Chondrocyte (in vitro differentiated cells): Measurements from ENCODE around the gene MSH5. TPM values are rescaled to one million over a fixed set of nuclear protein-coding genes. Genes with fewer than 3 reads are reported as not detected.

Experiments
- DNase-seq: peaks from one replicate; pipeline ENCODE4 v3.0.0; 2021; ENCODE audit warnings: mixed read lengths, low spot score
- H3K27ac Mint-ChIP-seq: one replicate; pipeline ENCODE4 v1.8.0; 2021; ENCODE audit warnings: mild to moderate bottlenecking, moderate library complexity, mixed read lengths; ENCODE audit not compliant: unreplicated experiment
- H3K27me3 Mint-ChIP-seq: 2 replicates; pipeline ENCODE4 v1.8.0; 2021; ENCODE audit warnings: low read depth, mixed read lengths
- H3K36me3 Mint-ChIP-seq: 2 replicates; pipeline ENCODE4 v1.8.0; 2021; ENCODE audit warnings: low read depth, mixed read lengths
- H3K4me1 Mint-ChIP-seq: 2 replicates; pipeline ENCODE4 v1.8.0; 2021; ENCODE audit warnings: low read depth, mild to moderate bottlenecking, mixed read lengths
- H3K4me3 Mint-ChIP-seq: one replicate; pipeline ENCODE4 v1.8.0; 2021; ENCODE audit warnings: mild to moderate bottlenecking, moderate library complexity, mixed read lengths; ENCODE audit not compliant: unreplicated experiment
- H3K9me3 Mint-ChIP-seq: 2 replicates; pipeline ENCODE4 v1.8.0; 2021; ENCODE audit warnings: low read depth, mixed read lengths
- total RNA-seq: library from RNA; stranded (reverse); gene quantifications from 3 replicates; pipeline ENCODE4 v1.2.1, GENCODE V29; 2021
- TF ChIP-seq, protein P1 (sequence below): fragments of 200-600 bp; sonication (generic); IDR thresholded peaks from 2 replicates; pipeline ENCODE4 v1.5.0; 2021; ENCODE audit warnings: antibody characterized with exemption, mild to moderate bottlenecking, moderate library complexity

The MSH5 gene
- total RNA-seq, 1 donor from 2014 or later, result 9.4 TPM

DNA sequence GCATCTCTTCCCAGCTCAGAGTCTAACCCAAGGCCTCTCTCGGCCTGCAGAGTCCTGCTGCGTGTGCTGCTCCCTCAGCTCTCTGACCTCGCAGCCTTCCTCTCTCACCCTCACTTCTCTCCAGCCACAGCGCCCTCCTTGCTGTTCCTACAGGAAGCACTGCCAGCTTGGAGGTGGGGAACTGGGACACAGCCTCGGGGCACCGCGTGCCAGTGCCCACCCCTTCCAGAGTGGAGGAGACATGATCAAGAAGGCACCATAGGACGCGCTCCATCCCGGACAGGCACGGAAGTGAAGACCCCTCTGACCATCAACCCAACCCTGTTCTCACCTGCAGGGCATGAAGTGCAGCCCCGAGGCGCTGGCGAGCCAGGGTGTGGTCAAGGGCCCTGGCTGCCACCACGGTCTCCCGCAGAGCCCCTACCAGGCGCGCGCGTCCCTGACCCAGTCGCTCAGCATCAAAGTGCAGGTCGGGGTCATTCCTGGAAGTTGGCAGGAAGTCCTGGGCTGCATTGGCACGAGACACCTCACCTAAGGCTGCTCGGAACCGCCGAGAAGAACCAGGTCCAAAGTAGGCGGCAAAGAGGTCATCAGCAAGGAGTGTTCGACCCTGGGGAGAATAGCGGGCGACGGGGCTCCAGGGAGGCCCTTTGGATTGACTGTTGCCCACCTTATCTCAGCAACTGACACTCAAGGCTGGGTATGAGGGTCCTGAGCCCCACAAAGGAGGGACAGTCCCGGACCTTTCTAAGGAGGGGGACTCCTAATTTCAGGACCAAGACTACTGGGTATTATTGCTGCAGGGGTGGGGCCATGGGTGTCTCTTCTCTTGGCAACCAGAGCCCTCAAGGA, 36.1 kb downstream of the MSH5 start:
- DNase-seq, result no peak
- H3K9me3 Mint-ChIP-seq, result no peaks in the 10 kb centered on the region
- TF ChIP-seq, protein P1, sequence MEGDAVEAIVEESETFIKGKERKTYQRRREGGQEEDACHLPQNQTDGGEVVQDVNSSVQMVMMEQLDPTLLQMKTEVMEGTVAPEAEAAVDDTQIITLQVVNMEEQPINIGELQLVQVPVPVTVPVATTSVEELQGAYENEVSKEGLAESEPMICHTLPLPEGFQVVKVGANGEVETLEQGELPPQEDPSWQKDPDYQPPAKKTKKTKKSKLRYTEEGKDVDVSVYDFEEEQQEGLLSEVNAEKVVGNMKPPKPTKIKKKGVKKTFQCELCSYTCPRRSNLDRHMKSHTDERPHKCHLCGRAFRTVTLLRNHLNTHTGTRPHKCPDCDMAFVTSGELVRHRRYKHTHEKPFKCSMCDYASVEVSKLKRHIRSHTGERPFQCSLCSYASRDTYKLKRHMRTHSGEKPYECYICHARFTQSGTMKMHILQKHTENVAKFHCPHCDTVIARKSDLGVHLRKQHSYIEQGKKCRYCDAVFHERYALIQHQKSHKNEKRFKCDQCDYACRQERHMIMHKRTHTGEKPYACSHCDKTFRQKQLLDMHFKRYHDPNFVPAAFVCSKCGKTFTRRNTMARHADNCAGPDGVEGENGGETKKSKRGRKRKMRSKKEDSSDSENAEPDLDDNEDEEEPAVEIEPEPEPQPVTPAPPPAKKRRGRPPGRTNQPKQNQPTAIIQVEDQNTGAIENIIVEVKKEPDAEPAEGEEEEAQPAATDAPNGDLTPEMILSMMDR, result no peak
- peak overlapping the region; percentile 61 for H3K27ac Mint-ChIP-seq
- peaks cover 4% of the 10 kb centered on the region for H3K36me3 Mint-ChIP-seq
- H3K27me3 Mint-ChIP-seq, result no peaks in the 10 kb centered on the region
- H3K4me3 Mint-ChIP-seq, result no peak overlapping the region
- H3K4me1 Mint-ChIP-seq, result peaks cover 10% of the 10 kb centered on the region

- TF ChIP-seq, protein P1, result no peak
- Mint-ChIP-seq H3K4me3 (no peak overlapping the region), H3K9me3 (no peaks in the 10 kb centered on the region), H3K36me3 (peaks cover 9% of the 10 kb centered on the region), H3K27me3 (no peaks in the 10 kb centered on the region), H3K4me1 (peaks cover 10% of the 10 kb centered on the region), H3K27ac (peak overlapping the region; percentile 61)
- DNase-seq, result no peak
Measured at GRCh38 chr6:31776485-31776988, 36.7 kb downstream of the MSH5 start.

- no peak for DNase-seq
- peaks cover 13% of the 10 kb centered on the region for H3K36me3 Mint-ChIP-seq
- TF ChIP-seq, protein P1, result no peak
- peak within 1 kb of the TSS; percentile 61 for H3K27ac Mint-ChIP-seq
- H3K4me3 Mint-ChIP-seq, result no peak within 1 kb of the TSS
- no peaks in the 10 kb centered on the region for H3K9me3 Mint-ChIP-seq
- peaks cover 10% of the 10 kb centered on the region for H3K4me1 Mint-ChIP-seq
- no peaks in the 10 kb centered on the region for H3K27me3 Mint-ChIP-seq
Measured at GRCh38 chr6:31776989-31777666, 37.3 kb downstream of the MSH5 start, which contains the start of gene VWA7. VWA7 (minus strand) TSS chr6:31777328; CDS start chr6:31776779, 549 bp downstream.

GRCh38 chr6:31777667-31778050, 37.9 kb downstream of the MSH5 start:
- no peak for DNase-seq
- Mint-ChIP-seq H3K4me1 (peaks cover 10% of the 10 kb centered on the region), H3K4me3 (no peak overlapping the region), H3K27ac (peak overlapping the region; percentile 61), H3K36me3 (peaks cover 15% of the 10 kb centered on the region), H3K27me3 (no peaks in the 10 kb centered on the region), H3K9me3 (no peaks in the 10 kb centered on the region)
- TF ChIP-seq, protein P1, result no peak

DNA sequence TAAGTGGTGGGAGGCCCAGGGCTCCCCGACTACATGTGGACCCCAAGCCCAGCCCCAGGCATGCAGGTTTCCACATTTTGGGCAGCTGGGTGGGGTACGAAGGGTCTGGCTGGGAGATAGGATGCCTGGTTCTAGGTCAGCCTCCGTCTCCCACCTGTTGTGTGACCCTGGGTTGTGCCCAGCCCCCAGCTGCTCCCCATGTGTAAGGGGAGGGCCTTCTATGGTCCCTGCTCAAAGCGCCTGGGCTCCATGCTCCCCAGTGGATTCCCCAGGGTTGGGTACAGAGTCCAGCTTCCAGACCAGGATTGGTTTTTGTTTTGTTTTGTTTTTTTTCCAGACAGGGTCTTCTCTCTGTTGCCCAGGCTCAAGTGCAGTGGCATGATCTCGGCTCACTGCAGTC, 38.4 kb downstream of the MSH5 start:
- DNase-seq, result no peak
- H3K27me3 Mint-ChIP-seq, result no peaks in the 10 kb centered on the region
- H3K36me3 Mint-ChIP-seq, result peaks cover 19% of the 10 kb centered on the region
- no peak overlapping the region for H3K27ac Mint-ChIP-seq
- no peaks in the 10 kb centered on the region for H3K9me3 Mint-ChIP-seq
- no peak overlapping the region for H3K4me3 Mint-ChIP-seq
- peaks cover 10% of the 10 kb centered on the region for H3K4me1 Mint-ChIP-seq
- TF ChIP-seq, protein P1, result no peak
